HG02943 (cell line): ENCODE results near the gene HBG1.

ENCODE experiments used
- ATAC-seq: cut with Tn5 transposase; IDR thresholded peaks from one replicate; pipeline ENCODE4 v1.9.1; 2021; ENCODE audit warnings: mild to moderate bottlenecking, low read depth, moderate library complexity; ENCODE audit not compliant: unreplicated experiment

The HBG1 gene

DNA sequence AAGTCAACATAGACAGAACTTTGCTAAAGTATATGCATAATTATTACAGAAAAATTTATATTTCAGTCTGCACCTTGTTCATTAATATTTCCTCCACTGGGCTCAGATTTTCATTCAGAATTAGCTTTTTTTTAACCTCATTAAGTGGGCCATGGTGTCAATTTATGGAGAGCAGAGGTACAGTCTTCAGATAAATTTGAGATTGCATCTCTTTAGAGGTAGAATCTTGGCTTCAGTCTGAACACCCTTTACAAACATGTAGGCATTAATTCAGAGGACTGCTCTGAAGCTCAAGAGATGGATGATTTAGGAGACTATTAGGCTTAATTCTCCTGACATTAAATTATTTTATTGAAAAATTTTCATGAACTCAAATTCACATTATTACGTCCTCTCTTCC lies 19.4 kb downstream of the HBG1 start:
- no peak for ATAC-seq

DNA sequence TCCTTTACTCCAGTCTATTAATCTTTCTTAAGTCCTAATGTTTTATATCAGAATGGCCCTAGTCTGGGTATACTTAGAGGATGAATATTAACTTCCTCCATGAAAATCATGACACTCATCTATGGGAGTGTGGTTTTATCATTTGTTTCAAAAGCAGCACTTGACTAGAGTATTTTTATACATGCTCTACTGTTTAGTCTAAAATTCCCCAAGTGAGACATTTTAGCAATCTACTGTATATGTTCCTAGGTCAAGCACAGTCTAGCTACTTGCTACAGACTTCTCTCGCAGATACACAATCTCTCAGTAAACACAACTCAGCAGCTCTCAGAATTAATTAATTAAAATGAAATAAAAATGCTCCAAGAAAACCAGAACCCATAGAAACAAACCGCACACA lies 19.9 kb downstream of the HBG1 start:
- ATAC-seq, result no peak

DNA sequence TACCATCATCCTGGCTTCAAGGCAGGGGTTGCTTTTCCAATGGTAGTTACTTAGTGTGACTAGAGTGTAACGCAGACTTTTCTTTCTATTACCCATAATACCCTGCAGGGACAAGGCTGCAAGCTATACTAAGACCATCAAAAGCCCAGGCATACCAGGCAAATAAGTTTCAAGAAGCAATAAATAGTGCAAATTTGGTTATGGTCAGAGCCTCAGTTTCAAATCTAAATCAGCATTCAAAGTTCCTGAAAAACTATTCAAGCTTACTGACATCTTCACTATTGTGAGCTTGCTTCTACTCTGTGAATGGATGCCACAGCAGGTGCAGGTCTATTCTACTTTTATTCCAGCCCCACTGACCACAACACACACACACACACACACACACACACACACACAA lies 20.3 kb downstream of the HBG1 start:
- ATAC-seq, result no peak

DNA sequence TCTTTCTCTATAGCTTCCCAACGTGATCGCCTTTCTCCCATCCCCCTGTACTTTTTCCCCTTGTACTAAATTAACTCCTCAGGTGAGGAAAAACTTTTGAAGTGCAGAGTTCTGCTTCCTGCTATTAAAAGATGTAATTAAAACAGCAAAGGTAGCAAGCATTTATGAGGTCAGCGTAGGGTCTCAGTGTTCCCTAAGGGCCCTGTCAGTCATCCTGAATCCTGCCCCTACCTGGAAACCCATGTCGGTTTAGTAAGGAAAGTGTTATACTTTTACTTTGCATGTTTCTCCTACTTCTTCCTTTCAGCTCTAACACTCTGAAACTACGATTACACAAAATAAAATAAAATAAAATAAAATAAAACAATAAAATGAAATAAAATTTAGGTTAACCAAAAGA lies 21.5 kb downstream of the HBG1 start:
- no peak for ATAC-seq

DNA sequence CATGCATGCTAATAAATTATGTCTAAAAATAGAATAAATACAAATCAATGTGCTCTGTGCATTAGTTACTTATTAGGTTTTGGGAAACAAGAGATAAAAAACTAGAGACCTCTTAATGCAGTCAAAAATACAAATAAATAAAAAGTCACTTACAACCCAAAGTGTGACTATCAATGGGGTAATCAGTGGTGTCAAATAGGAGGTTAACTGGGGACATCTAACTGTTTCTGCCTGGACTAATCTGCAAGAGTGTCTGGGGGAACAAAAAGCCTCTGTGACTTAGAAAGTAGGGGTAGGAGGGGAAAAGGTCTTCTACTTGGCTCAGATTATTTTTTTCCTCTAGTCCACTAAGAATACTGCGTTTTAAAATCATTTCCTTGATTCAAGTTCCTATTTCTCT lies 22.0 kb downstream of the HBG1 start:
- ATAC-seq, result no peak

DNA sequence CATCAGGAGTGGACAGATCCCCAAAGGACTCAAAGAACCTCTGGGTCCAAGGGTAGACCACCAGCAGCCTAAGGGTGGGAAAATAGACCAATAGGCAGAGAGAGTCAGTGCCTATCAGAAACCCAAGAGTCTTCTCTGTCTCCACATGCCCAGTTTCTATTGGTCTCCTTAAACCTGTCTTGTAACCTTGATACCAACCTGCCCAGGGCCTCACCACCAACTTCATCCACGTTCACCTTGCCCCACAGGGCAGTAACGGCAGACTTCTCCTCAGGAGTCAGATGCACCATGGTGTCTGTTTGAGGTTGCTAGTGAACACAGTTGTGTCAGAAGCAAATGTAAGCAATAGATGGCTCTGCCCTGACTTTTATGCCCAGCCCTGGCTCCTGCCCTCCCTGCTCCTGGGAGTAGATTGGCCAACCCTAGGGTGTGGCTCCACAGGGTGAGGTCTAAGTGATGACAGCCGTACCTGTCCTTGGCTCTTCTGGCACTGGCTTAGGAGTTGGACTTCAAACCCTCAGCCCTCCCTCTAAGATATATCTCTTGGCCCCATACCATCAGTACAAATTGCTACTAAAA lies 22.8 kb downstream of the HBG1 start, which contains the start of gene HBB:
HBB (minus strand) TSS at position 340 of the 579 bp plus-strand sequence; CDS start at position 290, 50 bp downstream.
- ATAC-seq, result no peak

DNA sequence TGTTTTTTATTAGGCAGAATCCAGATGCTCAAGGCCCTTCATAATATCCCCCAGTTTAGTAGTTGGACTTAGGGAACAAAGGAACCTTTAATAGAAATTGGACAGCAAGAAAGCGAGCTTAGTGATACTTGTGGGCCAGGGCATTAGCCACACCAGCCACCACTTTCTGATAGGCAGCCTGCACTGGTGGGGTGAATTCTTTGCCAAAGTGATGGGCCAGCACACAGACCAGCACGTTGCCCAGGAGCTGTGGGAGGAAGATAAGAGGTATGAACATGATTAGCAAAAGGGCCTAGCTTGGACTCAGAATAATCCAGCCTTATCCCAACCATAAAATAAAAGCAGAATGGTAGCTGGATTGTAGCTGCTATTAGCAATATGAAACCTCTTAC lies 24.2 kb downstream of the HBG1 start:
- ATAC-seq, result no peak

DNA sequence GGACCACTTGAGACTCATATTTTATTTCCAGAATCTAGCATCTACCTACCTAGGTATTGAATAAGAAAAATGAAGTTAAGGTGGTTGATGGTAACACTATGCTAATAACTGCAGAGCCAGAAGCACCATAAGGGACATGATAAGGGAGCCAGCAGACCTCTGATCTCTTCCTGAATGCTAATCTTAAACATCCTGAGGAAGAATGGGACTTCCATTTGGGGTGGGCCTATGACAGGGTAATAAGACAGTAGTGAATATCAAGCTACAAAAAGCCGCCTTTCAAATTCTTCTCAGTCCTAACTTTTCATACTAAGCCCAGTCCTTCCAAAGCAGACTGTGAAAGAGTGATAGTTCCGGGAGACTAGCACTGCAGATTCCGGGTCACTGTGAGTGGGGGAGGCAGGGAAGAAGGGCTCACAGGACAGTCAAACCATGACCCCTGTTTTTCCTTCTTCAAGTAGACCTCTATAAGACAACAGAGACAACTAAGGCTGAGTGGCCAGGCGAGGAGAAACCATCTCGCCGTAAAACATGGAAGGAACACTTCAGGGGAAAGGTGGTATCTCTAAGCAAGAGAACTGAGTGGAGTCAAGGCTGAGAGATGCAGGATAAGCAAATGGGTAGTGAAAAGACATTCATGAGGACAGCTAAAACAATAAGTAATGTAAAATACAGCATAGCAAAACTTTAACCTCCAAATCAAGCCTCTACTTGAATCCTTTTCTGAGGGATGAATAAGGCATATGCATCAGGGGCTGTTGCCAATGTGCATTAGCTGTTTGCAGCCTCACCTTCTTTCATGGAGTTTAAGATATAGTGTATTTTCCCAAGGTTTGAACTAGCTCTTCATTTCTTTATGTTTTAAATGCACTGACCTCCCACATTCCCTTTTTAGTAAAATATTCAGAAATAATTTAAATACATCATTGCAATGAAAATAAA lies 24.8 kb downstream of the HBG1 start:
- no peak for ATAC-seq

DNA sequence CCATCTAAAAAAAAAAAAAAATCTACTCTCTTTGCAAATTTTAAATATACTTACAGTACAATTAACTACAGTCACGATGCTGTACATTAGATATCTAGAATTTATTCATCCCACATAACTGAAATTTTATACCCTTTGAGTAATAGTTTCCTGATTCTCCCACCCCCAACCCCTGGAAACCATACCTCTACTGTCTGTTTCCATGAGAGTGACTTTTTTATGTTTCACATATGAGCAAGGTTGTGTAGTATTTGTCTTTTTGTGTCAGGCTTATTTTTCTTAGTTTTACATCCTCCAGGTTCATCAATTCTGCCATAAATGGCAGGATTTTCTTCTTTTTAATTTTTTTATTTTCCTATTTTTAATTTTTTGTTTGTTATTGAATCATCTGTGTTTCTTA lies 26.0 kb downstream of the HBG1 start:
- no peak for ATAC-seq

DNA sequence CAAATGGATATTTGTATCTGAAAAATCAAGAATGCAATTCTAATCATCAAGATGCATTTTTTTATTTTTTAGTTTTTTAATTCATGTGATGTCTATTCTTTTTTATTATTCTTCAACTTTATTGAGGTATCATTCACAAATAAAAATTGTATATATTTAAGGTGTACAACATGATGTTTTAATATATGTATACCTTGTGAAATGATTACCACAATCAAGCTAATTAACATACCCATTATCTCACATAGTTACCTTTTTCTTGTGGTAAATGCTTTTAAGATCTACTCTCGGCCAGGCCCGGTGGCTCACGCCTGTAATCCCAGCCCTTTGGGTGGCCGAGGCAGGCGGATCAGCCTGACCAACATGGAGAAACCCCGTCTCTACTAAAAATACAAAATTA lies 26.5 kb downstream of the HBG1 start:
- ATAC-seq, result no peak

DNA sequence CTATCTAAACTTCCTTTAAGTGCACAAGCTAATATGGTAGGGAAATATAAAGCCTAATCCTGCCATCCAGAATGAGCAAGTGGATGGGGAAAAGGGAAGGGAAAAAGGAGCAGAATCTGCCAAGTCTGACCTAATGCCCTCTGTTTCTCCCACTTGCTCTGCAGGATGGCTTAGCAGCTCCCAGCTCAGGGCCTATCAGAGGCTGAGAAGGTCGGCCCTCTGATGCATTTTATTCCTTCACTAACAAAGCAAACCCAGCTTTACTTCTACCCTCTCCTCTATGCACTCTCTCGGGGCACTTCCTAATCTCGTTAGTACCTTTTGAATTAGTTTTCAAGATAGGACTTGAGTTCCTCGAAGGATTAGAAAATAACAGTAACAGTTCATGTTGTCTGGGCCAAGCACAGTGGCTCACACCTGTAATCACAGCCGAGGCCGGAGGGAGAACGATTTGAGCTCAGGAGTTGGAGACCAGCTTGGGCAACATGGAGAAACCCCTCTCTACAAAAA lies 39.2 kb downstream of the HBG1 start:
- no peak for ATAC-seq

DNA sequence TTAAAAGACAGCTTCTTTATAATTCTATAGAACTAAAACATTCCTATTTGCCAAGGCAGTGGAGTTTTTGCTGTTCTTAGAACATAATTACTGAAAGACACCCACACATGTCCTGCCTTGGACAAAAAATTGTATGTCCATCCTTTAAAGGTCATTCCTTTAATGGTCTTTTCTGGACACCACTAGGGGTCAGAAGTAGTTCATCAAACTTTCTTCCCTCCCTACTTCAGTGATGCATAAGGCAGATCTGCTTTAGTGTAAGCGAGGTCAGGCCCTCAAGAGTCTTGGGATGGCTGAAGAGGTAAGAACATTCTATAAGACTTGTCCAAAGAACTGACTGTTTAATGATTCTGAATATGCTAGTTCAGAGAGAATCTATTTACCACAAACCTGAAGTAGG lies 44.9 kb downstream of the HBG1 start:
- peak; percentile 84 for ATAC-seq

DNA sequence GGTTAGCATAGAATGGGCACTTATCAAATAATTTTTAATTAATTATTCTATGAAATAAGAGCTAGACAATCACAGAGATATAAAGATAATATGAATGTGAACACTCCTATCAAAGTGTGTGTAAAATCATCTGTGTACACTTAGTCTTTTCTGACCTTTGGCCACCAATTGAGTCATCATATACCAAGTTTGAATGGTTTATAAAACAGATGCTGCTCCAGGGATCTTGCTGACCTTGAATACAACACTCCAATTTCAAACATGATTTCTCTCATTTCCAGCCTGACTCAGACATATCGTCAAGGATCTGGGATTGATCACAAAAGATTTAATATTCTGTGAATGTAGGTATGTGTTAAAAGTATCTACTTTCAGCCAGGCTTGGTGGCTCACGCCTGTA lies 46.3 kb downstream of the HBG1 start:
- no peak for ATAC-seq

DNA sequence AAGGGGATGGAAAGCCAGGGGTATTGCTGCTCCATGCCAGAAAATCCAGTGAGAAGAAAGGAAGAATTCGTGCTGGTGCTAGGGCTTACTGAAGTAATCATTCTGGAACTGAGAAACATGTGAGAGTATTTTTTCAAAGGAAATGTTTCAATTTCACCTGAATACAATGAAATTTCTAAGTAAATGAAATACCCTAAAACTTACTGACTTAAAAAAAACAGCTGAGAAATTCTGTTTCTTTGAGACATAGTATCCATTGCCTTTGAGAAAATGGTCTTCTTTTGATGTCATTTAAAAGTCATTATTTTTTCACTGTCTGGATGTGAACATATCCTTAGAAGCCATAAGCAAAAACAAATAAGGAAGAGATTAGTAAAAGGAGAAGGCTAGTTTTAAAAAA lies 49.1 kb downstream of the HBG1 start, which contains the start of gene OR51V1:
OR51V1 (minus strand) TSS at position 101 of the 400 bp plus-strand sequence; CDS start at position 101, 0 bp downstream.
- ATAC-seq, result no peak

DNA sequence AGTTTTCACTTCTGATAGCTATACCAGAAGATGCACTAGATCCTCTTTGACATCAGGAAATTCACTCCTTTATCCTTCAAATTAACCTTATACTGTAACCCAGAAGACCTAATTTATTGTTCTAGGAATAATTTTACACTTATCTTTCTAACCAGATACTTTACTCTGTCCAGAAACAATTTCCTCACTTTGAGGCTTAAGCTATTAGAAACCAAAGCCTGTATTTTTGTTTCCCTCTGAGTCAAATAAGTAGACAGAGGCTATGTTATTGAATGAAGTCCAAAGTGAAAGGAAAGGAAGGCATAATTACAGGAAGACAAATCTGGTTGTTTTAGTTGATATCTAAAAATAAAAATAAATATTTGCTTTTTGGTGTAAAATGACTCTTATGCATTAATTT lies 51.4 kb downstream of the HBG1 start:
- ATAC-seq, result no peak
